ENCODE data around the gene AMBRA1. TPM values are rescaled to one million over a fixed set of nuclear protein-coding genes. Genes with fewer than 3 reads are reported as not detected.

The AMBRA1 gene
- total RNA-seq, 6 donors from 2014 or later, result 22.9 to 55.7 (median 33.2) TPM

DNA sequence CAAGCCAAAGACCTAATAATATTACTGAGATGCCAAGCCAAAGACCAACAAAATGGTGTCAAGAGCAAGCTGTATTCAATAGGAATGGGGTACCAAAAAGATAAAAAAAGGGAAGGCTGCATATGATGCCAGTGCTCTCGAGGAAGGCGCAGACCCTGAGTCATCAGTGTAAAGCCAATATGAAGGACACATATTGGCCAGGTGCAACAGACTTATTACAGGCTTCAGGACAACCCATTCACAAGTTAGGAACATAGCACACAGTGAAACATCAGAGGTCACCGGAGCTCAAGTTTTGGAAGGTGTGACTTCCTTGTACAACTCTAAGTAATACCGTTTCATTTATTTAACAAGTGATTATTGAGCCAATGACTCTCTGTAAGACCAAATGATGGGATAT lies 58.1 kb downstream of the AMBRA1 start:
- no peak for TF ChIP-seq POLR2A (IDR thresholded peaks at IDR 0.05)
- TF ChIP-seq EP300 (IDR thresholded peaks at IDR 0.05), result no peak
- TF ChIP-seq POLR2AphosphoS5 (IDR thresholded peaks at IDR 0.05), result no peak
- no peak for TF ChIP-seq CTCF (IDR thresholded peaks at IDR 0.05)
- 83 to 91% methylated on average over 4 of the region's 4 CpGs for WGBS, 2 donors
- H3K27ac ChIP-seq, result no peak overlapping the region
- H3K27me3 ChIP-seq, result no peaks in the 10 kb centered on the region
- peaks cover 0 to 6% (median 1%) of the 10 kb centered on the region in 4 donors for H3K36me3 ChIP-seq
- no peaks in the 10 kb centered on the region for H3K9me3 ChIP-seq
- ATAC-seq (ENCODE audit: low FRiP score in 2 of 2) (no peak), DNase-seq (no peak)
- H3K4me1 ChIP-seq, result no peaks in the 10 kb centered on the region
- no peak overlapping the region for H3K4me3 ChIP-seq

GRCh38 chr11:46534711-46535110 lies 59.1 kb downstream of the AMBRA1 start:
- no peak overlapping the region for H3K4me3 ChIP-seq
- TF ChIP-seq CTCF (IDR thresholded peaks at IDR 0.05) (no peak), EP300 (IDR thresholded peaks at IDR 0.05) (no peak), POLR2AphosphoS5 (IDR thresholded peaks at IDR 0.05) (no peak), POLR2A (IDR thresholded peaks at IDR 0.05) (no peak)
- peaks cover 0 to 2% (median 0%) of the 10 kb centered on the region in 4 donors for H3K36me3 ChIP-seq
- peaks cover 0 to 4% (median 2%) of the 10 kb centered on the region in 4 donors for H3K4me1 ChIP-seq
- H3K27ac ChIP-seq, result no peak overlapping the region
- no peak for ATAC-seq (ENCODE audit: low FRiP score in 2 of 2)
- 89 to 97% methylated on average over 5 of the region's 5 CpGs for WGBS, 2 donors
- no peaks in the 10 kb centered on the region for H3K27me3 ChIP-seq
- H3K9me3 ChIP-seq, result no peaks in the 10 kb centered on the region
- no peak for DNase-seq

DNA sequence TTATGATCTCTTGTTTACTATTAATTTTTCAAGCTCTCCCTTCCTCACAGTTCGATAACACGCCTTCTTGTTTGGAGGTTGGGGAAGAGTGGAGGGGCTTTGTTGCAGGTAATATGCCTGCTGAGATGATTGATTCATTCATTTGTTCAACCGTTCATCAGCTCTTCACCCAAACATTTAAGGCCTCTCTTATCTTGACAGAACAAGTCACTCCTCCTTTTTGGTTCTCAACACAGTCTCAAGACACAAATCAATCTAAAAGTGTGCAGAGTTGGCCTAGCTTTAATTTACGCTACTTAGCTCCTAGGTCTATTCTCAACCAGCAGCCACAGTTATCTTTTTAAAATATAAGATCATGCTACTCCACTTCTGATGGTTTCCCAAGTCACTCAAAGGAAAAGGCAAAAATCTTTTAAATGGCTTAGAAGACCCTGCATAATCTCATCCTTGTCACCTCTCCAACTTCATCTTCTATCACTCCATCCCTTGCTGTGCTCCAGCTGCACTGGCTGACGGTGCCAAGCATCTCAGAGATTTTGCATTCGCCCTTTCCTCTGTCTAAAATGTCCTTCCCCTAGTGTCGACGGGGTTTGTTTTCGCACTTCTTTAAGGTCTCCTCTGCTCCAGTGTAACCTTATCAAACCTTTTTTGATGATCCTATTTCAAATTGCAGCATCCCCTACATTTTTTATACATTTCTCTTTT lies 60.3 kb downstream of the AMBRA1 start:
- WGBS, 2 donors, result 79 to 81% methylated on average over 9 of the region's 9 CpGs
- Histone ChIP-seq H3K9me3 (no peaks in the 10 kb centered on the region), H3K36me3 (peaks cover 0 to 2% (median 0%) of the 10 kb centered on the region in 4 donors), H3K4me1 (peaks cover 10 to 15% (median 12%) of the 10 kb centered on the region in 4 donors), H3K4me3 (no peak overlapping the region), H3K27me3 (no peaks in the 10 kb centered on the region), H3K27ac (no peak overlapping the region)
- TF ChIP-seq EP300 (IDR thresholded peaks at IDR 0.05) (no peak), POLR2A (IDR thresholded peaks at IDR 0.05) (no peak), POLR2AphosphoS5 (IDR thresholded peaks at IDR 0.05) (no peak), CTCF (IDR thresholded peaks at IDR 0.05) (no peak)
- ATAC-seq (ENCODE audit: low FRiP score in 2 of 2) (no peak), DNase-seq (no peak)

DNA sequence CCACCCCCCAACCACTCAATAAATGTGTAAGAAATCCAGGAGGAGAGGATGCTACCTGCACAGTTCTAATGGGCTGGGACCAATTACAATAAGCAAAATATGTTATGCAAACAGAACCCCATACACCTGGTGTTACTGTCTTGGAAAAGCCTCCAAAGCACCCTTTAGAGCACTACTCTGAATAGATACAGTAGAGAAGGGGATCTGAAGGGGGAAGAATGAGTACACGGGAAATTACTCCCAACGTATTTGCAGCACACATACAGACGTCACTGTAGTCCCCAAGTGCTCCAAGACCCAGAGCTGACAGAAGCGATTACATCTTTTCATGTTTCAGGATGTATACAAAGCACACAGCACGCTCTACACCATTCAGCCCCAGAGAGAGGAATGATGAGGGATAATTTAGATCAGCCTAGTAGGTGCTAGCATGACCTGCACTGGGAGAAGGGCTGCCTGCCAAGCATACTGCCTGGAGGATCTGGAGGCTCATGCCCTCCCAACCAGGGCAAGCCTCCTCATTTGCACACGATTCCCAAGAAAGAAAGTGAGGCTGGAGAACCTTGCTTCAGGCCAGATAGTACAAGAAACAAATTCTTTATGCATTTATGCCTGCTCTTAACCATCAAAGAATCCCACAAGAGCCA lies 63.8 kb downstream of the AMBRA1 start:
- DNase-seq (no peak), ATAC-seq (ENCODE audit: low FRiP score in 2 of 2) (no peak)
- Histone ChIP-seq H3K27me3 (no peaks in the 10 kb centered on the region), H3K4me1 (peaks cover 10 to 21% (median 15%) of the 10 kb centered on the region in 4 donors), H3K4me3 (no peak overlapping the region), H3K27ac (no peak overlapping the region), H3K36me3 (no peaks in the 10 kb centered on the region), H3K9me3 (peaks cover 0 to 9% (median 0%) of the 10 kb centered on the region in 4 donors)
- WGBS, 2 donors, result 89 to 90% methylated on average over 6 of the region's 6 CpGs
- no peak for TF ChIP-seq EP300 (IDR thresholded peaks at IDR 0.05)
- no peak for TF ChIP-seq CTCF (IDR thresholded peaks at IDR 0.05)
- no peak for TF ChIP-seq POLR2A (IDR thresholded peaks at IDR 0.05)
- TF ChIP-seq POLR2AphosphoS5 (IDR thresholded peaks at IDR 0.05), result no peak

All from upper lobe of left lung (tissue), 6 donors.